SK-N-SH treated with all-trans-retinoic acid at 6 μM for 48 hours (cell line): ENCODE results near the gene CDH19.

Source experiments
- ARNTL ChIP-seq: fragments of 450-650 bp; formaldehyde crosslinking; IDR thresholded peaks from 2 replicates; pipeline ENCODE4 v1.5.0; 2020; ENCODE audit warnings: low read depth, mild to moderate bottlenecking, moderate library complexity, borderline replicate concordance
- CSDC2 ChIP-seq: fragments of 250-450 bp; sonication (Bioruptor Pico); IDR thresholded peaks from 2 replicates; pipeline ENCODE4 v1.5.0; 2020; ENCODE audit warnings: mild to moderate bottlenecking, moderate library complexity
- GLIS3 ChIP-seq: fragments of 250-450 bp; sonication (Bioruptor Pico); IDR thresholded peaks from 2 replicates; pipeline ENCODE4 v1.5.0; 2020; ENCODE audit warnings: mild to moderate bottlenecking, moderate library complexity
- ISL1 ChIP-seq: fragments of 250-450 bp; sonication (Bioruptor Pico); IDR thresholded peaks from 2 replicates; pipeline ENCODE4 v2.1.2; 2022; ENCODE audit warnings: mild to moderate bottlenecking, moderate library complexity
- OSR1 ChIP-seq: fragments of 250-450 bp; sonication (Bioruptor Pico); IDR thresholded peaks from 2 replicates; pipeline ENCODE4 v1.8.0; 2022; ENCODE audit warnings: moderate library complexity, mild to moderate bottlenecking, inconsistent platforms
- RARB ChIP-seq: fragments of 250-450 bp; sonication (Bioruptor Pico); IDR thresholded peaks from 2 replicates; pipeline ENCODE4 v1.8.0; 2021; ENCODE audit warnings: mild to moderate bottlenecking, moderate library complexity
- ZFP30 ChIP-seq: fragments of 450-650 bp; formaldehyde crosslinking; IDR thresholded peaks from 2 replicates; pipeline ENCODE4 v1.5.0; 2022; ENCODE audit warnings: mild to moderate bottlenecking, moderate library complexity
- TF ChIP-seq, protein P1 (sequence below): fragments of 250-450 bp; sonication (Bioruptor Pico); IDR thresholded peaks from 2 replicates; pipeline ENCODE4 v1.5.0; 2020; ENCODE audit warnings: mild to moderate bottlenecking, moderate library complexity
- TF ChIP-seq, protein P2 (sequence below): fragments of 250-450 bp; sonication (Bioruptor Pico); IDR thresholded peaks from 2 replicates; pipeline ENCODE4 v1.5.1; 2020; ENCODE audit warnings: low read depth, mild to moderate bottlenecking, moderate library complexity
- TF ChIP-seq, protein P3 (sequence below): fragments of 250-450 bp; sonication (Bioruptor Pico); IDR thresholded peaks from 2 replicates; pipeline ENCODE4 v1.8.0; 2020; ENCODE audit warnings: mild to moderate bottlenecking, moderate library complexity, borderline replicate concordance

DNA sequence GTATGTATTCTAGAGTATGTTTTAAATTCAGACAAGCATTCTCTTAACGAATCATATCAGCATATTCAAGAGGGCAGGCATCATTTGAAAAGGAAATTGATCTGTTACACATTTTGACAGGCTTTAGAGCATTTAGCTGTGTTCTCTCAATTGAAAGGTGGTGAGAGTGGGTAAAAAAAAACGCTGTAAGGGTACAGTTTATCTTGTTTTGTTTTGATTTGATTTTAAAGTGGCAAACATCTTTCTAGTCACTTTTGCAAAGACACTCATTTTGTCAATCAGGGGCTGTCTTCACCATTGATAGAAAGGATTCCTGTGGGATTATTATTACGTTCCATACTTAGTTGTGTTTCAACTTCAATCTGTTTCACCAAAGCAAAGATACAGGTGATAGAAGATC lies 2.2 kb downstream of the CDH19 start:
- TF ChIP-seq, protein P1, sequence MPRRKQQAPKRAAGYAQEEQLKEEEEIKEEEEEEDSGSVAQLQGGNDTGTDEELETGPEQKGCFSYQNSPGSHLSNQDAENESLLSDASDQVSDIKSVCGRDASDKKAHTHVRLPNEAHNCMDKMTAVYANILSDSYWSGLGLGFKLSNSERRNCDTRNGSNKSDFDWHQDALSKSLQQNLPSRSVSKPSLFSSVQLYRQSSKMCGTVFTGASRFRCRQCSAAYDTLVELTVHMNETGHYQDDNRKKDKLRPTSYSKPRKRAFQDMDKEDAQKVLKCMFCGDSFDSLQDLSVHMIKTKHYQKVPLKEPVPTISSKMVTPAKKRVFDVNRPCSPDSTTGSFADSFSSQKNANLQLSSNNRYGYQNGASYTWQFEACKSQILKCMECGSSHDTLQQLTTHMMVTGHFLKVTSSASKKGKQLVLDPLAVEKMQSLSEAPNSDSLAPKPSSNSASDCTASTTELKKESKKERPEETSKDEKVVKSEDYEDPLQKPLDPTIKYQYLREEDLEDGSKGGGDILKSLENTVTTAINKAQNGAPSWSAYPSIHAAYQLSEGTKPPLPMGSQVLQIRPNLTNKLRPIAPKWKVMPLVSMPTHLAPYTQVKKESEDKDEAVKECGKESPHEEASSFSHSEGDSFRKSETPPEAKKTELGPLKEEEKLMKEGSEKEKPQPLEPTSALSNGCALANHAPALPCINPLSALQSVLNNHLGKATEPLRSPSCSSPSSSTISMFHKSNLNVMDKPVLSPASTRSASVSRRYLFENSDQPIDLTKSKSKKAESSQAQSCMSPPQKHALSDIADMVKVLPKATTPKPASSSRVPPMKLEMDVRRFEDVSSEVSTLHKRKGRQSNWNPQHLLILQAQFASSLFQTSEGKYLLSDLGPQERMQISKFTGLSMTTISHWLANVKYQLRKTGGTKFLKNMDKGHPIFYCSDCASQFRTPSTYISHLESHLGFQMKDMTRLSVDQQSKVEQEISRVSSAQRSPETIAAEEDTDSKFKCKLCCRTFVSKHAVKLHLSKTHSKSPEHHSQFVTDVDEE (CRISPR knock-in tag), result no peak
- TF ChIP-seq ZFP30, result no peak
- TF ChIP-seq, protein P2, sequence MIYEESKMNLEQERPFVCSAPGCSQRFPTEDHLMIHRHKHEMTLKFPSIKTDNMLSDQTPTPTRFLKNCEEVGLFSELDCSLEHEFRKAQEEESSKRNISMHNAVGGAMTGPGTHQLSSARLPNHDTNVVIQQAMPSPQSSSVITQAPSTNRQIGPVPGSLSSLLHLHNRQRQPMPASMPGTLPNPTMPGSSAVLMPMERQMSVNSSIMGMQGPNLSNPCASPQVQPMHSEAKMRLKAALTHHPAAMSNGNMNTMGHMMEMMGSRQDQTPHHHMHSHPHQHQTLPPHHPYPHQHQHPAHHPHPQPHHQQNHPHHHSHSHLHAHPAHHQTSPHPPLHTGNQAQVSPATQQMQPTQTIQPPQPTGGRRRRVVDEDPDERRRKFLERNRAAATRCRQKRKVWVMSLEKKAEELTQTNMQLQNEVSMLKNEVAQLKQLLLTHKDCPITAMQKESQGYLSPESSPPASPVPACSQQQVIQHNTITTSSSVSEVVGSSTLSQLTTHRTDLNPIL (CRISPR knock-in tag), result no peak
- no peak for TF ChIP-seq RARB (CRISPR knock-in tag)
- TF ChIP-seq, protein P3, sequence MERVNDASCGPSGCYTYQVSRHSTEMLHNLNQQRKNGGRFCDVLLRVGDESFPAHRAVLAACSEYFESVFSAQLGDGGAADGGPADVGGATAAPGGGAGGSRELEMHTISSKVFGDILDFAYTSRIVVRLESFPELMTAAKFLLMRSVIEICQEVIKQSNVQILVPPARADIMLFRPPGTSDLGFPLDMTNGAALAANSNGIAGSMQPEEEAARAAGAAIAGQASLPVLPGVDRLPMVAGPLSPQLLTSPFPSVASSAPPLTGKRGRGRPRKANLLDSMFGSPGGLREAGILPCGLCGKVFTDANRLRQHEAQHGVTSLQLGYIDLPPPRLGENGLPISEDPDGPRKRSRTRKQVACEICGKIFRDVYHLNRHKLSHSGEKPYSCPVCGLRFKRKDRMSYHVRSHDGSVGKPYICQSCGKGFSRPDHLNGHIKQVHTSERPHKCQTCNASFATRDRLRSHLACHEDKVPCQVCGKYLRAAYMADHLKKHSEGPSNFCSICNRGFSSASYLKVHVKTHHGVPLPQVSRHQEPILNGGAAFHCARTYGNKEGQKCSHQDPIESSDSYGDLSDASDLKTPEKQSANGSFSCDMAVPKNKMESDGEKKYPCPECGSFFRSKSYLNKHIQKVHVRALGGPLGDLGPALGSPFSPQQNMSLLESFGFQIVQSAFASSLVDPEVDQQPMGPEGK (CRISPR knock-in tag), result no peak
- no peak for TF ChIP-seq ARNTL (CRISPR knock-in tag)
- TF ChIP-seq OSR1 (CRISPR knock-in tag), result no peak
- no peak for TF ChIP-seq GLIS3 (CRISPR knock-in tag)
- no peak for TF ChIP-seq CSDC2 (CRISPR knock-in tag)
- TF ChIP-seq ISL1 (CRISPR knock-in tag), result no peak
